Psoas muscle (tissue), 8 donors: Measurements from ENCODE around the gene MCM3. TPM values are rescaled to one million over a fixed set of nuclear protein-coding genes. Genes with fewer than 3 reads are reported as not detected.

ENCODE experiments used
- ATAC-seq, 4 donors: fragments of 200-7000 bp; cut with Tn5 transposase; one replicate each; pipeline ENCODE4 v1.9.1; 2020; ENCODE audit warnings: moderate library complexity in 3 of 4, mild to moderate bottlenecking in 2 of 4
- DNase-seq, 2 donors: peaks; one replicate each; pipeline ENCODE4 v3.0.0-alpha.2; 2020
- H3K27ac ChIP-seq: fragments of 200-600 bp; one replicate; pipeline ENCODE4 v1.8.0; 2022
- H3K27me3 ChIP-seq, 3 donors: fragments of 200-600 bp in 1 of 3; one replicate each; pipeline versions ENCODE4 v1.6.1 to v1.8.0; 2013 to 2022; ENCODE audit warnings: low read length in 2 of 3, mild to moderate bottlenecking in 2 of 3, moderate library complexity in 1 of 3; ENCODE audit not compliant: insufficient read depth in 3 of 3
- H3K36me3 ChIP-seq, 2 donors: fragments of 200-600 bp in 1 of 2; one replicate each; pipeline versions ENCODE4 v1.6.1 to v1.8.0; 2013 to 2022; ENCODE audit warnings: low read depth in 1 of 2, mild to moderate bottlenecking in 1 of 2, moderate library complexity in 1 of 2; ENCODE audit not compliant: insufficient read depth in 1 of 2
- H3K4me1 ChIP-seq: fragments of 200-600 bp; one replicate; pipeline ENCODE4 v1.8.0; 2022
- H3K4me3 ChIP-seq: fragments of 200-600 bp; one replicate; pipeline ENCODE4 v1.8.0; 2022; ENCODE audit warnings: mild to moderate bottlenecking
- H3K9me3 ChIP-seq: fragments of 200-600 bp; one replicate; pipeline ENCODE4 v1.8.0; 2022
- WGBS, 3 donors: extraction: QIAGEN DNeasy Blood & Tissue Kit; methylation state at CpG; one replicate each; pipeline versions ENCODE4 v1.1.6 to v1.1.7; 2013; 5-methylcytosine and 5-hydroxymethylcytosine counted together
- intact Hi-C, 2 donors: fragments of 100-400 bp; cut with DNase I; formaldehyde crosslinking; loops; one replicate each; pipeline versions ENCODE4 v1.11.0 to v1.14.2; 2022
- polyA plus RNA-seq, 3 donors: library from polyadenylated mRNA; stranded (reverse); fragments of 200-250 nt; gene quantifications; one replicate each; pipeline ENCODE4 v1.2.3, GENCODE V29; 2013
- total RNA-seq, 4 donors: library from RNA; stranded (reverse); fragmentation: NEBNext Ultra II Directional in 2 of 4; extraction: Animal tissue kit (Norgen Biotek cat#: 25700) in 2 of 4; gene quantifications; one replicate each; pipeline versions ENCODE4 v1.2.1 to v1.2.4, GENCODE V29; 2021 to 2023
- TF ChIP-seq, protein P1 (sequence below): fragments of 200-600 bp; IDR thresholded peaks from one replicate; pipeline ENCODE4 v1.8.0; 2022; ENCODE audit warnings: antibody characterized with exemption
- donor health status: healthy with polysubstance abuse.
- donor health status: DM: no; HTN: no; CAD: no; lungs with moderate emphysema.
- donor health status: Bipolar disorder and iron deficiency.
- donor health status: healthy.
- donor health status: DM: yes; HTN: yes; CAD: no.
- donor health status: DM: no; HTN: no; CAD: no.
- donor health status: DM: no; HTN: no; CAD: no.
- donor health status: DM: yes; HTN: yes; CAD: no.

MCM3 gene
- total and polyA plus RNA-seq, 7 donors: 7.6 to 25.0 (median 11.2) TPM

DNA sequence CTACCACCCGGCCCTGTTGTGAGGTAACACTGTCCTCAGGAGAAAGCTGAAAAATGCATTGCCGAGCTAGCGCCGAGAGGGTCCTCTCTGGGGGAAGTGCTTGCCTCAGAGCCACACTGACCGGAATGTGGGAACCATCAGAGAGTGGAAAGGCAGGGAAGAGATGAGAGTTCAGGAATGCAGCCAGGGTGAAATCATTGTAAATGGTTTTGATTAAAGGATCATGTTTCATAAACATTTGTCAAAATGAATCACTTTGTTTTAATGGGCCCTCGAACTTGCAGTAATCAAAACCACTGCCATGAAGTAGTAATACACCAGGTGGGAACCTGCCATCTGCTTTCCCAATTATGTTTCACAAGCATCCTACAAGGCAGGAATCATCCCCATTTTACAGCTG lies 23.3 kb downstream of the MCM3 start:
- 71 to 76% (median 74%) methylated on average over 6 of the region's 6 CpGs for WGBS, 3 donors
- Histone ChIP-seq H3K9me3 (no peaks in the 10 kb centered on the region), H3K4me1 (no peaks in the 10 kb centered on the region), H3K36me3 (peaks cover 7 to 40% of the 10 kb centered on the region in 2 donors), H3K4me3 (no peak overlapping the region), H3K27ac (no peak overlapping the region), H3K27me3 (no peaks in the 10 kb centered on the region)
- TF ChIP-seq, protein P1, sequence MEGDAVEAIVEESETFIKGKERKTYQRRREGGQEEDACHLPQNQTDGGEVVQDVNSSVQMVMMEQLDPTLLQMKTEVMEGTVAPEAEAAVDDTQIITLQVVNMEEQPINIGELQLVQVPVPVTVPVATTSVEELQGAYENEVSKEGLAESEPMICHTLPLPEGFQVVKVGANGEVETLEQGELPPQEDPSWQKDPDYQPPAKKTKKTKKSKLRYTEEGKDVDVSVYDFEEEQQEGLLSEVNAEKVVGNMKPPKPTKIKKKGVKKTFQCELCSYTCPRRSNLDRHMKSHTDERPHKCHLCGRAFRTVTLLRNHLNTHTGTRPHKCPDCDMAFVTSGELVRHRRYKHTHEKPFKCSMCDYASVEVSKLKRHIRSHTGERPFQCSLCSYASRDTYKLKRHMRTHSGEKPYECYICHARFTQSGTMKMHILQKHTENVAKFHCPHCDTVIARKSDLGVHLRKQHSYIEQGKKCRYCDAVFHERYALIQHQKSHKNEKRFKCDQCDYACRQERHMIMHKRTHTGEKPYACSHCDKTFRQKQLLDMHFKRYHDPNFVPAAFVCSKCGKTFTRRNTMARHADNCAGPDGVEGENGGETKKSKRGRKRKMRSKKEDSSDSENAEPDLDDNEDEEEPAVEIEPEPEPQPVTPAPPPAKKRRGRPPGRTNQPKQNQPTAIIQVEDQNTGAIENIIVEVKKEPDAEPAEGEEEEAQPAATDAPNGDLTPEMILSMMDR: no peak
- intact Hi-C loops: loop anchor here (2.0 to 10.0 kb wide), 4 partner anchors 96 to 199 kb away; no protein-coding TSS in a partner anchor
- DNase-seq: no peak
- no peak for ATAC-seq

GRCh38 chr6:52260634-52261033 lies 23.9 kb downstream of the MCM3 start:
- WGBS, 3 donors: 90 to 94% (median 92%) methylated on average over 3 of the region's 3 CpGs
- no peaks in the 10 kb centered on the region for H3K4me1 ChIP-seq
- ATAC-seq: no peak
- DNase-seq: no peak
- TF ChIP-seq, protein P1: no peak
- no peaks in the 10 kb centered on the region for H3K9me3 ChIP-seq
- no peak overlapping the region for H3K4me3 ChIP-seq
- H3K27me3 ChIP-seq: peaks cover 0 to 4% (median 0%) of the 10 kb centered on the region in 3 donors
- no peak overlapping the region for H3K27ac ChIP-seq
- peaks cover 3 to 34% of the 10 kb centered on the region in 2 donors for H3K36me3 ChIP-seq
- intact Hi-C loops: loop anchor here (2.0 to 10.0 kb wide), 4 partner anchors 96 to 198 kb away; no protein-coding TSS in a partner anchor

DNA sequence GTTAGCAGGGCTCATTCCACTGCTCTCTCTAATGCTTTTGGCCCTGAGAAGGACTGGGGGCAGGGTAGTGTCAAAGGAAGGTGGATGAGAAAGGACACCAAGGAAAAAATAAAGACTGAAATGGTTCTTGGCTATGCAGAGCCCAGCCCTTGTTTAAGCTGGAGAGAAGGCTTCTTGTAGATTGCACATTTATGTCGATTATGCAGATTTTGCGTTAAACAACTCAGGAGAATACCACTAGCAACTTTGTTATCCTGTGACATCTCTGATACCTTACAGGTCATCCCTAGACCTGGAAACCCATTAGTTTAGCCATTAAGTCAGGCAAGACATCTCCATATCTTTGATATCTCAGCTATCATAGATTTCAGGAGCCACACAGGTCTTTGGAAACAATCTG lies 29.1 kb downstream of the MCM3 start:
- intact Hi-C loops: no loop called here
- Histone ChIP-seq H3K9me3 (no peaks in the 10 kb centered on the region), H3K27me3 (peaks cover 0 to 25% (median 6%) of the 10 kb centered on the region in 3 donors), H3K4me1 (no peaks in the 10 kb centered on the region), H3K4me3 (no peak overlapping the region), H3K36me3 (no peaks in the 10 kb centered on the region), H3K27ac (no peak overlapping the region)
- TF ChIP-seq, protein P1: no peak
- DNase-seq: no peak
- 92 to 96% (median 95%) methylated on average over 2 of the region's 2 CpGs for WGBS, 3 donors
- ATAC-seq: no peak

DNA sequence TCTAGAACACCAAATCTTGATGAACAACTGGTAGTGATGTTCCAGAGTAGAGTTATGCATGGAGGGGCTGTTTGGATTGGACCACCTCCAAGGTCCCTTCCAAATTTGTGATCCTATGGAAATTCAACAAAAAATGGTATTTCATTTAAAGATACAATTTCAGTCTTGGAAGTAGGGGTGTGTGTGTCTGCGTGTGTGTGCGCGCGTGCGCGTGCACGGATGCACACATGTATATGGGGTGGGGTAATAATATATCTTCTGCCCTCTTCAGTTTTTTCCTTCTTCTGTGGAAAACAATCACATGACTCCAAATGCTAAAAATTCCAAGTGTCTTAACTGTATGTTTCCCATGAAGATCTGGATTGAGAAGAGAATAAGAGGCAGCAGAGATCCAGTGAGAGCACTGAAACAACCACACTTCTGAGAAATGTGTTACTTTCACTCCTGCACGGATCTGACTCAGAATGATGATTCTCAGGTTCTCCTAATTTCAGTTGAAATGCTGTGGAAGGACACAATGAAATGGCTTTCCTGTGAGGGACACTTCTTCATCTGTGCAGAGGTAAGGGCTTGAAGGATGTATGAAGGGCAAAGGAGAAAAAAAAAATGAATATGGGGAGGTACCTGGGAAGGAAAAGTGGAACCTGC lies 29.7 kb downstream of the MCM3 start:
- DNase-seq (no peak), ATAC-seq (no peak)
- TF ChIP-seq, protein P1: no peak
- peaks cover 0 to 25% (median 6%) of the 10 kb centered on the region in 3 donors for H3K27me3 ChIP-seq
- no peaks in the 10 kb centered on the region for H3K4me1 ChIP-seq
- no peak overlapping the region for H3K27ac ChIP-seq
- intact Hi-C loops: no loop called here
- H3K36me3 ChIP-seq: no peaks in the 10 kb centered on the region
- no peaks in the 10 kb centered on the region for H3K9me3 ChIP-seq
- no peak overlapping the region for H3K4me3 ChIP-seq
- WGBS, 3 donors: 93 to 97% (median 96%) methylated on average over 8 of the region's 8 CpGs

DNA sequence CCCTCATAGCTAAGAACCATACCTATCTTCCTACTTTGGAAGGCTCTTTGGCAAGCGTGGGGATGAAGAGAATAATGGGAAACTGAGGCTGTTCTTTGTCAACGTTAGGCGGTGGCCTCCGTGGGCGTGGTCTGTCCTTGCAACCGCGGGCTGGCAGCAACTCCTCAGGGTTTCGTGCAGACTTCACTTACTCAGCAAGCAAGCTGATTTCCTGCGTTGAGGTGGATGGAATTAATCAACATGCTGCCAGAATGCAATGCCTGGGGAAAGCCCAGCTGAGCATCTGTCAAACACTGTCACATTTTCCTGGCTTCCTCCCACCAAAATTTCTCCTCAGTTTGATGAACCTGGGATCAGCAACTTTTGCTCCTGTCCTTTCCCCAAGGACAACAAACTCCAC lies 31.0 kb downstream of the MCM3 start:
- ATAC-seq (no peak), DNase-seq (no peak)
- no peak overlapping the region for H3K4me3 ChIP-seq
- 43 to 48% (median 44%) methylated on average over 9 of the region's 9 CpGs for WGBS, 3 donors
- TF ChIP-seq, protein P1: no peak
- no peak overlapping the region for H3K27ac ChIP-seq
- H3K27me3 ChIP-seq: peaks cover 0 to 25% (median 6%) of the 10 kb centered on the region in 3 donors
- no peaks in the 10 kb centered on the region for H3K4me1 ChIP-seq
- no peaks in the 10 kb centered on the region for H3K9me3 ChIP-seq
- intact Hi-C loops: no loop called here
- H3K36me3 ChIP-seq: no peaks in the 10 kb centered on the region
